ENCODE data around the gene MOB3A. TPM values are rescaled to one million over a fixed set of nuclear protein-coding genes. Genes with fewer than 3 reads are reported as not detected.

MOB3A gene
- total RNA-seq, 3 donors from 2014 or later (not counting 1 experiment from before 2014, with no cell fraction given): 239 to 314 (median 246) TPM

Other genes starting within 250 kb of the MOB3A start
- gene REXO1, start 247.8 kb downstream of the MOB3A start, total RNA-seq: 10 to 100 TPM; 90.7 to 91.7 (median 91.5) TPM
- 10 to 100 TPM; 29.1 to 38.4 (median 34.8) TPM for gene KLF16, start 232.7 kb downstream of the MOB3A start, total RNA-seq
- 100 to 1,000 TPM; 554 to 652 (median 608) TPM for gene ABHD17A, start 210.8 kb downstream of the MOB3A start, total RNA-seq
- 10 to 100 TPM; 13.0 to 20.9 (median 13.1) TPM for gene ADAT3, start 190.9 kb downstream of the MOB3A start, total RNA-seq
- gene SCAMP4, start 190.9 kb downstream of the MOB3A start, total RNA-seq: 10 to 100 TPM; 43.1 to 53.7 (median 46.9) TPM
- gene CSNK1G2, start 155.2 kb downstream of the MOB3A start, total RNA-seq: 100 to 1,000 TPM; 138 to 143 (median 139) TPM
- 10 to 100 TPM; 47.6 to 57.0 (median 53.4) TPM for gene BTBD2, start 80.6 kb downstream of the MOB3A start, total RNA-seq
- gene MKNK2, start 45.1 kb downstream of the MOB3A start, total RNA-seq: 100 to 1,000 TPM; 259 to 389 (median 322) TPM
- gene IZUMO4, start 589 bp upstream of the MOB3A start, total RNA-seq: 1 to 10 TPM; 3.3 to 7.6 (median 7.1) TPM
- gene AP3D1, start 55.2 kb upstream of the MOB3A start, total RNA-seq: 10 to 100 TPM; 74.6 to 93.1 (median 87.5) TPM
- 10 to 100 TPM; 42.5 to 62.1 (median 54.3) TPM for gene DOT1L, start 67.6 kb upstream of the MOB3A start, total RNA-seq
- gene PLEKHJ1, start 140.0 kb upstream of the MOB3A start, total RNA-seq: 10 to 100 TPM; 36.7 to 45.8 (median 44.7) TPM
- gene SF3A2, start 140.5 kb upstream of the MOB3A start, total RNA-seq: 100 to 1,000 TPM; 143 to 165 (median 147) TPM
- 1 to 10 TPM in 1 of 3 donors, under 1 TPM in 2; 0.55 to 2.1 (median 0.88) TPM for gene AMH, start 153.0 kb upstream of the MOB3A start, total RNA-seq
- 1 to 10 TPM in 1 of 3 donors, under 1 TPM in 1, not detected in 1; 0.82 to 2.0 TPM for gene JSRP1, start 160.1 kb upstream of the MOB3A start, total RNA-seq
- gene PEAK3, start 185.8 kb upstream of the MOB3A start, total RNA-seq: 1 to 10 TPM; 5.7 to 9.5 (median 8.4) TPM
- 1 to 10 TPM in 1 of 3 donors, under 1 TPM in 2; 0.68 to 1.0 (median 0.84) TPM for gene LINGO3, start 211.8 kb upstream of the MOB3A start, total RNA-seq
- gene LSM7, start 232.3 kb upstream of the MOB3A start, total RNA-seq: 10 to 100 TPM; 52.0 to 80.2 (median 77.4) TPM
- 10 to 100 TPM; 63.2 to 83.8 (median 79.7) TPM for gene SPPL2B, start 232.4 kb upstream of the MOB3A start, total RNA-seq

Measured in natural killer cell (primary cell).